Islet precursor cell (in vitro differentiated cells): ENCODE measurements around the gene CDIPT.

Experiments used
- DNase-seq: peaks from one replicate; pipeline ENCODE4 v3.0.0-alpha.2; 2018

The CDIPT gene

DNA sequence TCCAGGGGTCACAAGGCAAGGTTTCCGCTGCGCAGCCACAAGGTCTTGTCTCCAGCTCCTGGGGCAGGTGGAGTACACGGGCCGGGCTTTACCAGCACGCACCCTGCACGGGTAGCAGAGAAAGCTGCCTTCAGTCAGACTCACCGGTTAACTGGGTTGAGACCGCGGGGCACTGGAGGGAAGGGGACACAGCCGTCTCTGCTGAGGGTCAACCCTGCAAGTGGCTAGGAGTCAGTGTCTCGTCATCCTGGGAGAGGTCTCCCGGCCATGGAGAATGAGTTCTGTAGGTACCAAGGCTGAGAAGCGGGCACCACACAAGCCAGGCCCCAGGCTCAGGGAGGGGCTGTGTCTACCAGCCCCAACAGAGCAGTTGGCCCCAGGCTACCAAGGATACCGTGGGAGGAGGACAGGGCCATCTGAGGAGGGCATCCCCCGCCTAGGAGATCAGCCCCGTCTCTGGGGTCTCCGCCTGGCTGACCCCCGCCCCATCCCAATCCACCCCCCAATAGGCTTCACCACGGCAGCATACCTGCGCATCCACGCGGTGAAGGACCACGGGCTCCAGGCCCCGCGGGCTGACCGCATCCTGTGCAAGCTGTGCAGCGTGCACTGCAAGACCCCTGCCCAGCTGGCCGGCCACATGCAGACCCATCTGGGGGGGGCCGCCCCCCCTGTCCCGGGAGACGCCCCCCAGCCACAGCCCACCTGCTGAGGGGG is 53.8 kb downstream of the CDIPT start:
- DNase-seq, result no peak
